Eye (tissue), 1 donor: Measurements from ENCODE around the gene RASAL1.
A peak's percentile ranks its signal among the peaks of the same experiment; 100 is the strongest.

Experiments
- DNase-seq: peaks from one replicate; pipeline ENCODE4 v3.0.0-alpha.2; 2015

RASAL1 gene

GRCh38 chr12:113055594-113056380, 79.8 kb downstream of the RASAL1 start:
- no peak for DNase-seq

- DNase-seq, result no peak
Measured at GRCh38 chr12:113054948-113055486, 80.5 kb downstream of the RASAL1 start.

DNA sequence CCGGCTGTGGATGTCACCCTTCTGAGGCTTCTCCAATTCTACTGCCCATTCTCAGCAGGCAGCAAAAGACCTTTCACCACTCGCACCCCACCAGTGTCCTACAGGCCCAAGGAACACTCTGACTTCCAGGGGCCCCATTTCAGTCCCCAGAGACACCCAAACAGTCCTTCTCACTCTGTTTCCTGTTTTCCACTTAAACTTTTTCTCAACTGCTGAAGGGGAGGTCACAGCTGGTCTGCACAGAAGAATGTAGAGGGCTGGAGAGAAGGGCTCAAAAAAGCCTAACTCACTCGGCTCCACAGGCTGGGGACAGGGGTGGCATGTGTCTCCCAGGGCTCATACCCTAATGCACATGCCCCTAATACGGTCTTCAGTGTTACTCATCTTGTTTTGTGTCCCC, 83.2 kb downstream of the RASAL1 start:
- DNase-seq, result no peak

DNA sequence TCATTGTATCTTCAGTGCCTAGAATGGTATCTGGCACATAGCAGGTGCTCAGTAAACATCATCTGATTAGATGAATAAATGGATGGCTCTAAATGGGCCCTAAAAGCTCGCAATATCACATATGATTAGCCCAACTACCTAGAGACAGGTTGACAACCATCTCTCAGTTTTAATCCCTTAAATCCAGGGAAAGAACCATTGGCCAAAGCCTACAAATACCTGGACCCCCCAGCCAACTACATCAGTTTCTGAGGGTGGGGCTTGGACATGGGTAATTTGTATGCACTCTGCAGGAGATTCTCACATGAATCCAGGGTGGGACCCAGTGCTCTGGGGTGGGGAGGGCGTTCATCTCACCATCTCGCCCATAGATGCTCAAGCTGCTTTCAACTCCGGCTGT, 83.8 kb downstream of the RASAL1 start:
- no peak for DNase-seq

DNA sequence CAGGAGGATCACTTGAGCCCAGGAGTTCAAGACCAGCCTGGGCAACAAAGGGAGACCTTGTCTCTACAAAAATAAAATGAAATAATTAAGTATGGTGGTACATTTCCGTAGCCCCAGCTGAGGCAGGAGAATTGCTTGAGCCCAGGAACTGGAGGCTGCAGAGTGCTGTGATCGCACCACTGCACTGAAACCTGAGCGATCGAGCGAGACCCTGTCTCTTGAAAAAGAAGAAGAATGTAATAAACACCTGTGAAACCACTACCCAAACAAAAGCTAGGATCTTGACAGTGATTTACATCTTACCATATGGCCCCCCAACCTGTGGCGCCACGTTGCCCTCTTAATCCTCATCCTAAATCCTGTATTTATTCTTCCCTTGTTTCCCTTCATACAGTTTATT, 84.8 kb downstream of the RASAL1 start:
- no peak for DNase-seq

- peak; percentile 32 for DNase-seq
Measured at GRCh38 chr12:113049976-113050742, 85.4 kb downstream of the RASAL1 start.
